ENCODE measurements around the gene IRF2BPL.
A peak's percentile ranks its signal among the peaks of the same experiment; 100 is the strongest.

IRF2BPL gene

GRCh38 chr14:77043177-77043983, 14.9 kb upstream of the IRF2BPL start:
- Mint-ChIP-seq H3K9me3 (no peaks in the 10 kb centered on the region), H3K4me1 (peaks cover 69% of the 10 kb centered on the region), H3K27ac (peak overlapping the region; percentile 41), H3K36me3 (no peaks in the 10 kb centered on the region), H3K27me3 (no peaks in the 10 kb centered on the region), H3K4me3 (peak overlapping the region; percentile 47)

- H3K4me1 Mint-ChIP-seq = peaks cover 83% of the 10 kb centered on the region
- H3K27ac Mint-ChIP-seq = peak overlapping the region; percentile 89
- no peaks in the 10 kb centered on the region for H3K9me3 Mint-ChIP-seq
- H3K36me3 Mint-ChIP-seq = no peaks in the 10 kb centered on the region
- peak overlapping the region; percentile 55 for H3K4me3 Mint-ChIP-seq
- no peaks in the 10 kb centered on the region for H3K27me3 Mint-ChIP-seq
Measured at GRCh38 chr14:77041881-77042545, 13.5 kb upstream of the IRF2BPL start.

GRCh38 chr14:77040741-77041653, 12.5 kb upstream of the IRF2BPL start:
- peak overlapping the region; percentile 82 for H3K4me3 Mint-ChIP-seq

GRCh38 chr14:77040059-77040740, 11.7 kb upstream of the IRF2BPL start:
- Mint-ChIP-seq H3K4me3 (peak overlapping the region; percentile 82), H3K9me3 (no peaks in the 10 kb centered on the region), H3K27ac (peak overlapping the region; percentile 95), H3K36me3 (no peaks in the 10 kb centered on the region), H3K27me3 (no peaks in the 10 kb centered on the region), H3K4me1 (peaks cover 83% of the 10 kb centered on the region)

More at GRCh38 chr14:77040741-77041653, 12.5 kb upstream of the IRF2BPL start:
- H3K4me1 Mint-ChIP-seq = peaks cover 84% of the 10 kb centered on the region
- H3K36me3 Mint-ChIP-seq = no peaks in the 10 kb centered on the region
- no peaks in the 10 kb centered on the region for H3K27me3 Mint-ChIP-seq
- H3K27ac Mint-ChIP-seq = peak overlapping the region; percentile 95
- H3K9me3 Mint-ChIP-seq = no peaks in the 10 kb centered on the region

- no peaks in the 10 kb centered on the region for H3K9me3 Mint-ChIP-seq
- no peaks in the 10 kb centered on the region for H3K36me3 Mint-ChIP-seq
- peak overlapping the region; percentile 95 for H3K27ac Mint-ChIP-seq
- H3K27me3 Mint-ChIP-seq = no peaks in the 10 kb centered on the region
- peaks cover 85% of the 10 kb centered on the region for H3K4me1 Mint-ChIP-seq
- H3K4me3 Mint-ChIP-seq = peak overlapping the region; percentile 82
Measured at GRCh38 chr14:77039285-77040058, 11.0 kb upstream of the IRF2BPL start.

- peak overlapping the region; percentile 82 for H3K4me3 Mint-ChIP-seq
- H3K9me3 Mint-ChIP-seq = no peaks in the 10 kb centered on the region
- no peaks in the 10 kb centered on the region for H3K27me3 Mint-ChIP-seq
- peaks cover 84% of the 10 kb centered on the region for H3K4me1 Mint-ChIP-seq
- peak overlapping the region; percentile 92 for H3K27ac Mint-ChIP-seq
- no peaks in the 10 kb centered on the region for H3K36me3 Mint-ChIP-seq
Measured at GRCh38 chr14:77037938-77038568, 9.5 kb upstream of the IRF2BPL start.

- peak overlapping the region; percentile 92 for H3K27ac Mint-ChIP-seq
- no peaks in the 10 kb centered on the region for H3K36me3 Mint-ChIP-seq
- peaks cover 84% of the 10 kb centered on the region for H3K4me1 Mint-ChIP-seq
- no peaks in the 10 kb centered on the region for H3K27me3 Mint-ChIP-seq
- H3K9me3 Mint-ChIP-seq = no peaks in the 10 kb centered on the region
- H3K4me3 Mint-ChIP-seq = peak overlapping the region; percentile 82
Measured at GRCh38 chr14:77037215-77037937, 8.9 kb upstream of the IRF2BPL start.

GRCh38 chr14:77036484-77037214, 8.1 kb upstream of the IRF2BPL start:
- no peaks in the 10 kb centered on the region for H3K36me3 Mint-ChIP-seq
- no peaks in the 10 kb centered on the region for H3K9me3 Mint-ChIP-seq
- no peaks in the 10 kb centered on the region for H3K27me3 Mint-ChIP-seq
- H3K4me1 Mint-ChIP-seq = peaks cover 84% of the 10 kb centered on the region
- H3K4me3 Mint-ChIP-seq = no peak overlapping the region
- peak overlapping the region; percentile 92 for H3K27ac Mint-ChIP-seq

- Mint-ChIP-seq H3K27me3 (no peaks in the 10 kb centered on the region), H3K36me3 (no peaks in the 10 kb centered on the region), H3K4me1 (peaks cover 85% of the 10 kb centered on the region), H3K27ac (peak overlapping the region; percentile 59), H3K4me3 (no peak overlapping the region), H3K9me3 (no peaks in the 10 kb centered on the region)
Measured at GRCh38 chr14:77035267-77035666, 6.8 kb upstream of the IRF2BPL start.

- Mint-ChIP-seq H3K4me1 (peaks cover 89% of the 10 kb centered on the region), H3K27ac (peak overlapping the region; percentile 94), H3K27me3 (no peaks in the 10 kb centered on the region), H3K36me3 (no peaks in the 10 kb centered on the region), H3K4me3 (peak overlapping the region; percentile 91), H3K9me3 (no peaks in the 10 kb centered on the region)
Measured at GRCh38 chr14:77033622-77034589, 5.4 kb upstream of the IRF2BPL start.

GRCh38 chr14:77032844-77033621, 4.5 kb upstream of the IRF2BPL start:
- H3K9me3 Mint-ChIP-seq = no peaks in the 10 kb centered on the region
- H3K36me3 Mint-ChIP-seq = peaks cover 2% of the 10 kb centered on the region
- H3K4me1 Mint-ChIP-seq = peaks cover 84% of the 10 kb centered on the region
- peak overlapping the region; percentile 94 for H3K27ac Mint-ChIP-seq
- peak overlapping the region; percentile 91 for H3K4me3 Mint-ChIP-seq
- no peaks in the 10 kb centered on the region for H3K27me3 Mint-ChIP-seq

GRCh38 chr14:77032491-77032843, 4.0 kb upstream of the IRF2BPL start:
- Mint-ChIP-seq H3K36me3 (peaks cover 2% of the 10 kb centered on the region), H3K4me3 (peak overlapping the region; percentile 91), H3K27me3 (no peaks in the 10 kb centered on the region), H3K27ac (peak overlapping the region; percentile 94), H3K4me1 (peaks cover 78% of the 10 kb centered on the region), H3K9me3 (no peaks in the 10 kb centered on the region)
